Vagina (tissue), 2 donors: ENCODE data around the gene DOP1A. TPM values are rescaled to one million over a fixed set of nuclear protein-coding genes. Genes with fewer than 3 reads are reported as not detected.

ENCODE experiments used
- DNase-seq, 2 donors: peaks; one replicate each; pipeline ENCODE4 v3.0.0-alpha.2; 2017; ENCODE audit errors: extremely low spot score in 2 of 2
- H3K27ac ChIP-seq: fragments of 200-600 bp; sonication (generic); one replicate; pipeline ENCODE4 v1.5.1; 2019
- H3K27me3 ChIP-seq: fragments of 200-600 bp; sonication (generic); one replicate; pipeline ENCODE4 v1.5.1; 2019
- H3K36me3 ChIP-seq, 2 donors: fragments of 200-600 bp; sonication (generic); one replicate each; pipeline ENCODE4 v1.5.1; 2017 to 2019
- H3K4me1 ChIP-seq: fragments of 200-600 bp; sonication (generic); one replicate; pipeline ENCODE4 v1.5.1; 2019
- H3K4me3 ChIP-seq, 2 donors: fragments of 200-600 bp; sonication (generic); 1 replicate in 1 of 2; 2 replicates in 1 of 2; pipeline ENCODE4 v1.5.1; 2016 to 2019
- H3K9me3 ChIP-seq: fragments of 200-600 bp; sonication (generic); one replicate; pipeline ENCODE4 v1.5.1; 2019
- CTCF ChIP-seq, 3 experiments: fragments of 450-650 bp in 2 of 3; fragments of 200-600 bp in 1 of 3; sonication (generic) in 1 of 3; IDR thresholded peaks; one replicate each; pipeline ENCODE4 v1.5.1; 2017 to 2019; ENCODE audit warnings: antibody characterized with exemption in 3 of 3, mild to moderate bottlenecking in 2 of 3, moderate library complexity in 2 of 3
- POLR2A ChIP-seq, 2 donors: fragments of 450-650 bp; IDR thresholded peaks; one replicate each; pipeline ENCODE4 v1.6.1; 2017; ENCODE audit warnings: antibody characterized with exemption in 2 of 2, mild to moderate bottlenecking in 2 of 2, moderate library complexity in 2 of 2
- POLR2AphosphoS5 ChIP-seq, 2 donors: sonication (generic); formaldehyde crosslinking; IDR thresholded peaks; one replicate each; pipeline ENCODE4 v1.9.0; 2017; ENCODE audit warnings: antibody characterized with exemption in 2 of 2, mild to moderate bottlenecking in 2 of 2, low read depth in 1 of 2; ENCODE audit not compliant: insufficient read depth in 1 of 2
- intact Hi-C: fragments of 100-400 bp; cut with DNase I; formaldehyde crosslinking; loops from one replicate; pipeline ENCODE4 v1.15.1; 2023
- total RNA-seq: library from RNA; depleted of rRNA; stranded (reverse); fragments of >200 nt; gene quantifications from one replicate; pipeline ENCODE4 v1.2.3, GENCODE V29; 2016

Gene DOP1A
- total RNA-seq, 1 donor from 2014 or later, result 33.1 TPM

- H3K27me3 ChIP-seq, result no peaks in the 10 kb centered on the region
- H3K4me3 ChIP-seq, result no peak overlapping the region
- peaks cover 0 to 10% of the 10 kb centered on the region in 2 donors for H3K36me3 ChIP-seq
- H3K9me3 ChIP-seq, result no peaks in the 10 kb centered on the region
- intact Hi-C loops, result no loop called here
- TF ChIP-seq POLR2A (IDR thresholded peaks at IDR 0.05) (no peak), POLR2AphosphoS5 (IDR thresholded peaks at IDR 0.05; ENCODE audit: insufficient read depth in 1 of 2, low read depth in 1 of 2) (no peak), CTCF (IDR thresholded peaks at IDR 0.05) (no peak)
- H3K4me1 ChIP-seq, result peaks cover 39% of the 10 kb centered on the region
- H3K27ac ChIP-seq, result no peak overlapping the region
- no peak for DNase-seq
These were observed 29.3 kb downstream of the DOP1A start for GRCh38 chr6:83096791-83097190.

GRCh38 chr6:83097204-83097603, 29.7 kb downstream of the DOP1A start:
- intact Hi-C loops, result no loop called here
- Histone ChIP-seq H3K9me3 (no peaks in the 10 kb centered on the region), H3K36me3 (peaks cover 0 to 14% of the 10 kb centered on the region in 2 donors), H3K4me3 (no peak overlapping the region), H3K27ac (no peak overlapping the region), H3K4me1 (peaks cover 35% of the 10 kb centered on the region), H3K27me3 (no peaks in the 10 kb centered on the region)
- no peak for DNase-seq
- peak in 1 of 2 donors; percentile 20 for TF ChIP-seq POLR2AphosphoS5 (IDR thresholded peaks at IDR 0.05; ENCODE audit: insufficient read depth in 1 of 2, low read depth in 1 of 2)
- no peak for TF ChIP-seq POLR2A (IDR thresholded peaks at IDR 0.05)

DNA sequence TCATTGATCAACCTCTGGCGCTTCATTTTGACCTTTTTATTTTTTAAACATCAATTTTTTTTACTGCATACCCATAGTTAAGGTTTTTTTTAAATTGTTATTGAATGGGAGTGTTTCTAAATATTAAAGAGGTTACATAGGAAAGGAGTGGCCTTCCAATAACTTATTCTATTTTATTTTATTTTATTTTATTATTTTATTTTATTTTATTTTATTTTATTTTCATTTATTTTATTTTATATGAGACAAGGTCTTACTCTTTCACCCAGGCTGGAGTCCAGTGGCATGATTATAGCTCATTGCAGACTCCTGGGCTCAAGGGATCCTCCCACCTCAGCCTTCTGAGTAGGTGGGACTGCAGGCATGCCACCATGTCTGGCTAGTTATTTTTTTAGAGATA, 30.2 kb downstream of the DOP1A start:
- no peak for TF ChIP-seq POLR2A (IDR thresholded peaks at IDR 0.05)
- no peak for DNase-seq
- Histone ChIP-seq H3K9me3 (no peaks in the 10 kb centered on the region), H3K27me3 (no peaks in the 10 kb centered on the region), H3K4me1 (peaks cover 30% of the 10 kb centered on the region), H3K27ac (no peak overlapping the region), H3K4me3 (no peak overlapping the region), H3K36me3 (peaks cover 0 to 16% of the 10 kb centered on the region in 2 donors)
- intact Hi-C loops, result no loop called here

DNA sequence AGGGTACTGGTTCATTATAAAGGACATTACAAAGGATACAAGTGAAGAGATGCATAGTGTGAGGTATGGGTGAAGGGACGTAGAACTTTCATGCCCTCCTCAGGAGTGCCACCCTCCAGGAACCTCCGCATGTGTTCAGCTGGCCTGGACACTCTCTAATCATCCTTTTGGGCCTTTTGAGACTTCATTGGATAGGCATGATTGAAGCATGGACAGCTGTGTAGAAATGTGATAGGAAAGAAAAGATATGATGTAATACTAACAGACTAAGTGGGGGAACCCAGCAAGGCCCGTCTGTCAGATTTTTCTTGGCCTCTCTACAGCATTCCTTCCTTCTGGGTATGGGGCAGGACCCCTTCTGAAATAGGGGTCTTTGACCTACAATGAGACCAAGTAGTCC, 31.1 kb downstream of the DOP1A start:
- no peak for DNase-seq
- intact Hi-C loops, result no loop called here
- Histone ChIP-seq H3K4me1 (peaks cover 25% of the 10 kb centered on the region), H3K27me3 (no peaks in the 10 kb centered on the region), H3K27ac (no peak overlapping the region), H3K9me3 (no peaks in the 10 kb centered on the region), H3K4me3 (no peak overlapping the region), H3K36me3 (peaks cover 0 to 21% of the 10 kb centered on the region in 2 donors)
- TF ChIP-seq POLR2AphosphoS5 (IDR thresholded peaks at IDR 0.05; ENCODE audit: insufficient read depth in 1 of 2, low read depth in 1 of 2) (no peak), CTCF (IDR thresholded peaks at IDR 0.05) (no peak), POLR2A (IDR thresholded peaks at IDR 0.05) (no peak)

DNA sequence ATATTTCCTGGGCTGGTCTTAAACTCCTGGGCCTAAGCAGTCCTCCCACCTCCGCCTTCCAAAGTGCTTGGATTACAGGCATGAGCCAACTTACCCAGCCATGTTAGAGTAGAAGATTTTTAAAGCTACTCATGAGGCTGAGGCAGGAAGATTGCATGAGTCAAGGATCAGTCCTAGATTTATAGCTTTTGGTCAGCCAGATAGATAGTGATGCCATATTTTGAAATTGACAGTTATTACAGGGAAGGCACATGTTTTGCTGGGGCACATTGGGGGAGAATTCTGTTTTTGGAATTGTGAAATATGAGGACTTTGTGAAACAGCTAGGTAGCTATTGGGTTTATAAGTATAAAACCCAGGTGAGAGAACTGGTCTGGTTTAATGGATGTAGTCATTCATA, 40.9 kb downstream of the DOP1A start:
- peaks cover 0 to 34% of the 10 kb centered on the region in 2 donors for H3K36me3 ChIP-seq

GRCh38 chr6:83113258-83113657, 45.8 kb downstream of the DOP1A start:
- intact Hi-C loops, result no loop called here
- no peak for DNase-seq
- Histone ChIP-seq H3K4me3 (no peak overlapping the region), H3K36me3 (peaks cover 0 to 25% of the 10 kb centered on the region in 2 donors), H3K27ac (no peak overlapping the region), H3K27me3 (no peaks in the 10 kb centered on the region), H3K9me3 (no peaks in the 10 kb centered on the region), H3K4me1 (no peaks in the 10 kb centered on the region)
- no peak for TF ChIP-seq CTCF (IDR thresholded peaks at IDR 0.05)
- TF ChIP-seq POLR2AphosphoS5 (IDR thresholded peaks at IDR 0.05; ENCODE audit: insufficient read depth in 1 of 2, low read depth in 1 of 2), result no peak

More for the DNA sequence above, 40.9 kb downstream of the DOP1A start:
- H3K4me1 ChIP-seq, result no peaks in the 10 kb centered on the region
- intact Hi-C loops, result no loop called here
- DNase-seq, result no peak
- H3K4me3 ChIP-seq, result no peak overlapping the region
- H3K27ac ChIP-seq, result no peak overlapping the region
- no peaks in the 10 kb centered on the region for H3K27me3 ChIP-seq
- peaks cover 4% of the 10 kb centered on the region for H3K9me3 ChIP-seq
- TF ChIP-seq POLR2A (IDR thresholded peaks at IDR 0.05), result no peak

DNA sequence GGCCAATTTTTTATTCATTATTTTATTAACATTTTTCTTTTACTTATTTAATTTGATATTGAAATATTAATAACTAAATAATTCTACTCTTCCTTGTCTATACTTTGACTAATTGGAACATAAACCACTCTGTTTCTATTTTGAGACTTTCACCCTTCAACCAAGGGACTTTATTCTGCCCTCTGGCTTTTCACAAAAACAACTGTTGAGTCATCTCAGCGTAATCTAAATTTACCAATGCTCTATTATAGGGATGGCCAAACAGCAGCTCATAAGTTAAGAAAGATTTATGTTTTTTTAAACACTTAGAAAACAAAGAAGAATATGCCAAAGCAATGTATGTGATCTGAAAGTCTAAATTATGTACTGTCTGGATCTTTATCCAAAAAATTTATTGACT, 46.7 kb downstream of the DOP1A start:
- Histone ChIP-seq H3K4me3 (no peak overlapping the region), H3K27me3 (no peaks in the 10 kb centered on the region), H3K9me3 (no peaks in the 10 kb centered on the region), H3K4me1 (no peaks in the 10 kb centered on the region), H3K27ac (no peak overlapping the region), H3K36me3 (peaks cover 0 to 21% of the 10 kb centered on the region in 2 donors)
- no peak for DNase-seq
- no peak for TF ChIP-seq POLR2AphosphoS5 (IDR thresholded peaks at IDR 0.05; ENCODE audit: insufficient read depth in 1 of 2, low read depth in 1 of 2)
- TF ChIP-seq POLR2A (IDR thresholded peaks at IDR 0.05), result no peak
- no peak for TF ChIP-seq CTCF (IDR thresholded peaks at IDR 0.05)
- intact Hi-C loops, result no loop called here
